ENCODE measurements around the gene ZNF462. TPM values are rescaled to one million over a fixed set of nuclear protein-coding genes. Genes with fewer than 3 reads are reported as not detected.

Gene ZNF462
- total and polyA plus RNA-seq, 2 experiments from 2014 or later: 40.0 to 101 TPM

DNA sequence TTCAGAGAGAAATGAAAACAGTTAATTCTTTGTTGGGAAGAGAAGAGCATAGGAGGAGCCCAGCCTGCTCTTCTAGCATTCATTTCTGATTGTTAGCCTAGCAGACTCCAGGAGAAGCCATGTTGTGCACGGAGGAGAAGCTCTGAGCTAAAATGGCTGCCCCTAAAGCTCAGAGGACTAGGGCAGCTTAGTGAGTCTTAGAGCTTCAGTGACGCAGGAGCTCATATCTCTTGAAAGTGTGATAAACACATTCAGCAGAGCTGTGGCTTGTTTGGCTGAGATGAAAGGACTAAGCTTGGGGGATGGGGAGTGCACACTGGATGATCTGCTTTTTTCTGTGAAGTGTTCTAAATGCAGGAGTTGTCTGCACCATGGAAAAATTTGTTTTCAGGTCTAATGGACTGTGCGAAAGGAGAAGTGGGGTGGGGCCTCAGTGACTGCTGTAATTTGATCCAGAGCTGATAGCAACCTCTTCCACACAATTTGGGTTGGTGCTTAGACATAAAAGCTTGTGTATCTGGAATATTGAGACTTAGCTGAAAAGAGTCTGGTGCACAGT, 58.5 kb downstream of the ZNF462 start (continued):
- TF ChIP-seq, protein P1, sequence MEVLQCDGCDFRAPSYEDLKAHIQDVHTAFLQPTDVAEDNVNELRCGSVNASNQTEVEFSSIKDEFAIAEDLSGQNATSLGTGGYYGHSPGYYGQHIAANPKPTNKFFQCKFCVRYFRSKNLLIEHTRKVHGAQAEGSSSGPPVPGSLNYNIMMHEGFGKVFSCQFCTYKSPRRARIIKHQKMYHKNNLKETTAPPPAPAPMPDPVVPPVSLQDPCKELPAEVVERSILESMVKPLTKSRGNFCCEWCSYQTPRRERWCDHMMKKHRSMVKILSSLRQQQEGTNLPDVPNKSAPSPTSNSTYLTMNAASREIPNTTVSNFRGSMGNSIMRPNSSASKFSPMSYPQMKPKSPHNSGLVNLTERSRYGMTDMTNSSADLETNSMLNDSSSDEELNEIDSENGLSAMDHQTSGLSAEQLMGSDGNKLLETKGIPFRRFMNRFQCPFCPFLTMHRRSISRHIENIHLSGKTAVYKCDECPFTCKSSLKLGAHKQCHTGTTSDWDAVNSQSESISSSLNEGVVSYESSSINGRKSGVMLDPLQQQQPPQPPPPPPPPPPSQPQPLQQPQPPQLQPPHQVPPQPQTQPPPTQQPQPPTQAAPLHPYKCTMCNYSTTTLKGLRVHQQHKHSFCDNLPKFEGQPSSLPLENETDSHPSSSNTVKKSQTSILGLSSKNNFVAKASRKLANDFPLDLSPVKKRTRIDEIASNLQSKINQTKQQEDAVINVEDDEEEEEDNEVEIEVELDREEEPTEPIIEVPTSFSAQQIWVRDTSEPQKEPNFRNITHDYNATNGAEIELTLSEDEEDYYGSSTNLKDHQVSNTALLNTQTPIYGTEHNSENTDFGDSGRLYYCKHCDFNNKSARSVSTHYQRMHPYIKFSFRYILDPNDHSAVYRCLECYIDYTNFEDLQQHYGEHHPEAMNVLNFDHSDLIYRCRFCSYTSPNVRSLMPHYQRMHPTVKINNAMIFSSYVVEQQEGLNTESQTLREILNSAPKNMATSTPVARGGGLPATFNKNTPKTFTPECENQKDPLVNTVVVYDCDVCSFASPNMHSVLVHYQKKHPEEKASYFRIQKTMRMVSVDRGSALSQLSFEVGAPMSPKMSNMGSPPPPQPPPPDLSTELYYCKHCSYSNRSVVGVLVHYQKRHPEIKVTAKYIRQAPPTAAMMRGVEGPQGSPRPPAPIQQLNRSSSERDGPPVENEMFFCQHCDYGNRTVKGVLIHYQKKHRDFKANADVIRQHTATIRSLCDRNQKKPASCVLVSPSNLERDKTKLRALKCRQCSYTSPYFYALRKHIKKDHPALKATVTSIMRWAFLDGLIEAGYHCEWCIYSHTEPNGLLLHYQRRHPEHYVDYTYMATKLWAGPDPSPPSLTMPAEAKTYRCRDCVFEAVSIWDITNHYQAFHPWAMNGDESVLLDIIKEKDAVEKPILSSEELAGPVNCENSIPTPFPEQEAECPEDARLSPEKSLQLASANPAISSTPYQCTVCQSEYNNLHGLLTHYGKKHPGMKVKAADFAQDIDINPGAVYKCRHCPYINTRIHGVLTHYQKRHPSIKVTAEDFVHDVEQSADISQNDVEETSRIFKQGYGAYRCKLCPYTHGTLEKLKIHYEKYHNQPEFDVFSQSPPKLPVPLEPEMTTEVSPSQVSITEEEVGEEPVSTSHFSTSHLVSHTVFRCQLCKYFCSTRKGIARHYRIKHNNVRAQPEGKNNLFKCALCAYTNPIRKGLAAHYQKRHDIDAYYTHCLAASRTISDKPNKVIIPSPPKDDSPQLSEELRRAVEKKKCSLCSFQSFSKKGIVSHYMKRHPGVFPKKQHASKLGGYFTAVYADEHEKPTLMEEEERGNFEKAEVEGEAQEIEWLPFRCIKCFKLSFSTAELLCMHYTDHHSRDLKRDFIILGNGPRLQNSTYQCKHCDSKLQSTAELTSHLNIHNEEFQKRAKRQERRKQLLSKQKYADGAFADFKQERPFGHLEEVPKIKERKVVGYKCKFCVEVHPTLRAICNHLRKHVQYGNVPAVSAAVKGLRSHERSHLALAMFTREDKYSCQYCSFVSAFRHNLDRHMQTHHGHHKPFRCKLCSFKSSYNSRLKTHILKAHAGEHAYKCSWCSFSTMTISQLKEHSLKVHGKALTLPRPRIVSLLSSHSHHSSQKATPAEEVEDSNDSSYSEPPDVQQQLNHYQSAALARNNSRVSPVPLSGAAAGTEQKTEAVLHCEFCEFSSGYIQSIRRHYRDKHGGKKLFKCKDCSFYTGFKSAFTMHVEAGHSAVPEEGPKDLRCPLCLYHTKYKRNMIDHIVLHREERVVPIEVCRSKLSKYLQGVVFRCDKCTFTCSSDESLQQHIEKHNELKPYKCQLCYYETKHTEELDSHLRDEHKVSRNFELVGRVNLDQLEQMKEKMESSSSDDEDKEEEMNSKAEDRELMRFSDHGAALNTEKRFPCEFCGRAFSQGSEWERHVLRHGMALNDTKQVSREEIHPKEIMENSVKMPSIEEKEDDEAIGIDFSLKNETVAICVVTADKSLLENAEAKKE (CRISPR knock-in tag; IDR thresholded peaks at IDR 0.05): no peak
- no peak for TF ChIP-seq NANOG (IDR thresholded peaks at IDR 0.05; ENCODE audit: borderline replicate concordance)
- TF ChIP-seq ZNF114 (CRISPR knock-in tag; IDR thresholded peaks at IDR 0.05): no peak
- no peak for TF ChIP-seq JUNB (IDR thresholded peaks at IDR 0.05; ENCODE audit: unreplicated experiment)
- no peak for TF ChIP-seq POLR2AphosphoS5 (IDR thresholded peaks at IDR 0.05; ENCODE audit: low read depth)

DNA sequence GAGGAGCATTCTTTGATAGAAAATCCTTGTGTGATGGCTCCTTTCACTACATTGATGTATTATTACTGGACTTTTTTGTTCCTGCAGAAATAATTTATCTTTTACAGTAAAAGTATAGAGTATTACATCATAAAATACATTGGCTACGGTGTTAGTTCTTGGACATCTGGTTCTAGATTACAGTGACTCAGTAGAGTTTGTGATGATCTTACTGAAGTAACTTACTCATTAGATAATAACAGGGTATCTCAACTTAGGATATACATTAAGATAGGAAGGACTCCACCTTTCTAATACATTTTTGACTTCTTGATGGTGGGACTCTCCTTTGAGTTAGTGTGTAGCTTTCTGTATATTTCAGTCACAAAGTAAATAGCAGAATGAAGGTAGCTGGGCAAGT, 59.1 kb downstream of the ZNF462 start:
- H3K27me3 Mint-ChIP-seq (ENCODE audit: insufficient read depth, low read depth, poor library complexity): peaks cover 5% of the 10 kb centered on the region
- ATAC-seq (no peak), DNase-seq (ENCODE audit: low spot score) (no peak)
- H3K4me3 Mint-ChIP-seq: no peak overlapping the region
- Histone ChIP-seq H3K79me2 (replicated peaks; ENCODE audit: insufficient read depth) (peaks cover 93% of the 10 kb centered on the region), H3K4me3 (no peak overlapping the region), H3K4me2 (no peak overlapping the region), H4K20me1 (replicated peaks; ENCODE audit: insufficient read depth) (peaks cover 11% of the 10 kb centered on the region), H3K36me3 (ENCODE audit: insufficient read depth) (peaks cover 30% of the 10 kb centered on the region), H3F3A (replicated peaks; ENCODE audit: low read depth) (no peaks in the 10 kb centered on the region), H2AFZ (no peak overlapping the region), H3K9me2 (ENCODE audit: insufficient read depth) (0 out of 2 replicates have a peak, but pooled peaks cover 5% of the 10 kb centered on the region), H3K27ac (ENCODE audit: low read depth) (no peak overlapping the region; the same call in 1 of the 2 replicates), H3K4me1 (ENCODE audit: insufficient read depth) (peaks cover 26% of the 10 kb centered on the region), H3K27me3 (ENCODE audit: insufficient read depth) (no peaks in the 10 kb centered on the region)
- peaks cover 35% of the 10 kb centered on the region for H3K4me1 Mint-ChIP-seq
- H3K27ac Mint-ChIP-seq: peak overlapping the region; percentile 84
- H3K9me3 Mint-ChIP-seq: no peaks in the 10 kb centered on the region
- H3K36me3 Mint-ChIP-seq (ENCODE audit: low read depth): peaks cover 83% of the 10 kb centered on the region
- TF ChIP-seq EZH2 (IDR thresholded peaks at IDR 0.05; ENCODE audit: low read depth, unreplicated experiment): no peak
- TF ChIP-seq, protein P2, sequence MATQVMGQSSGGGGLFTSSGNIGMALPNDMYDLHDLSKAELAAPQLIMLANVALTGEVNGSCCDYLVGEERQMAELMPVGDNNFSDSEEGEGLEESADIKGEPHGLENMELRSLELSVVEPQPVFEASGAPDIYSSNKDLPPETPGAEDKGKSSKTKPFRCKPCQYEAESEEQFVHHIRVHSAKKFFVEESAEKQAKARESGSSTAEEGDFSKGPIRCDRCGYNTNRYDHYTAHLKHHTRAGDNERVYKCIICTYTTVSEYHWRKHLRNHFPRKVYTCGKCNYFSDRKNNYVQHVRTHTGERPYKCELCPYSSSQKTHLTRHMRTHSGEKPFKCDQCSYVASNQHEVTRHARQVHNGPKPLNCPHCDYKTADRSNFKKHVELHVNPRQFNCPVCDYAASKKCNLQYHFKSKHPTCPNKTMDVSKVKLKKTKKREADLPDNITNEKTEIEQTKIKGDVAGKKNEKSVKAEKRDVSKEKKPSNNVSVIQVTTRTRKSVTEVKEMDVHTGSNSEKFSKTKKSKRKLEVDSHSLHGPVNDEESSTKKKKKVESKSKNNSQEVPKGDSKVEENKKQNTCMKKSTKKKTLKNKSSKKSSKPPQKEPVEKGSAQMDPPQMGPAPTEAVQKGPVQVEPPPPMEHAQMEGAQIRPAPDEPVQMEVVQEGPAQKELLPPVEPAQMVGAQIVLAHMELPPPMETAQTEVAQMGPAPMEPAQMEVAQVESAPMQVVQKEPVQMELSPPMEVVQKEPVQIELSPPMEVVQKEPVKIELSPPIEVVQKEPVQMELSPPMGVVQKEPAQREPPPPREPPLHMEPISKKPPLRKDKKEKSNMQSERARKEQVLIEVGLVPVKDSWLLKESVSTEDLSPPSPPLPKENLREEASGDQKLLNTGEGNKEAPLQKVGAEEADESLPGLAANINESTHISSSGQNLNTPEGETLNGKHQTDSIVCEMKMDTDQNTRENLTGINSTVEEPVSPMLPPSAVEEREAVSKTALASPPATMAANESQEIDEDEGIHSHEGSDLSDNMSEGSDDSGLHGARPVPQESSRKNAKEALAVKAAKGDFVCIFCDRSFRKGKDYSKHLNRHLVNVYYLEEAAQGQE (IDR thresholded peaks at IDR 0.05; ENCODE audit: unreplicated experiment): no peak
- TF ChIP-seq, protein P3, sequence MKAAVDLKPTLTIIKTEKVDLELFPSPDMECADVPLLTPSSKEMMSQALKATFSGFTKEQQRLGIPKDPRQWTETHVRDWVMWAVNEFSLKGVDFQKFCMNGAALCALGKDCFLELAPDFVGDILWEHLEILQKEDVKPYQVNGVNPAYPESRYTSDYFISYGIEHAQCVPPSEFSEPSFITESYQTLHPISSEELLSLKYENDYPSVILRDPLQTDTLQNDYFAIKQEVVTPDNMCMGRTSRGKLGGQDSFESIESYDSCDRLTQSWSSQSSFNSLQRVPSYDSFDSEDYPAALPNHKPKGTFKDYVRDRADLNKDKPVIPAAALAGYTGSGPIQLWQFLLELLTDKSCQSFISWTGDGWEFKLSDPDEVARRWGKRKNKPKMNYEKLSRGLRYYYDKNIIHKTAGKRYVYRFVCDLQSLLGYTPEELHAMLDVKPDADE (IDR thresholded peaks at IDR 0.05): no peak
- TF ChIP-seq JUNB (IDR thresholded peaks at IDR 0.05; ENCODE audit: unreplicated experiment): no peak
- TF ChIP-seq STAT1 (IDR thresholded peaks at IDR 0.05; ENCODE audit: unreplicated experiment): no peak
- no peak for TF ChIP-seq NANOG (IDR thresholded peaks at IDR 0.05; ENCODE audit: borderline replicate concordance)
